GM21367 (cell line): ENCODE data around the gene ARFIP2.
A peak's percentile ranks its signal among the peaks of the same experiment; 100 is the strongest.
"Not testable (repeated sequence)": the region's sequence is repeated elsewhere in the genome, so short reads cannot be mapped to it uniquely, and the experiment has no call there.

Experiments used
- ATAC-seq: cut with Tn5 transposase; IDR thresholded peaks from one replicate; pipeline ENCODE4 v1.9.1; 2021; ENCODE audit not compliant: unreplicated experiment

Gene ARFIP2

GRCh38 chr11:6481012-6481923 is at the start of gene ARFIP2, which contains the start of gene TIMM10B:
Gene ARFIP2 (minus strand): TSS chr11:6481331. CDS start chr11:6480421, 910 bp downstream.
Gene TIMM10B (plus strand): TSS chr11:6481501. CDS start chr11:6481517, 16 bp downstream.
- peak; percentile 98 for ATAC-seq

GRCh38 chr11:6530848-6531247 is 49.7 kb upstream of the ARFIP2 start:
- ATAC-seq, result no peak

GRCh38 chr11:6529266-6529665 is 48.1 kb upstream of the ARFIP2 start:
- no peak for ATAC-seq

GRCh38 chr11:6526411-6527135 is 45.4 kb upstream of the ARFIP2 start:
- ATAC-seq, result peak; percentile 45

GRCh38 chr11:6523253-6523652 is 42.1 kb upstream of the ARFIP2 start:
- ATAC-seq, result no peak

GRCh38 chr11:6521946-6522345 is 40.8 kb upstream of the ARFIP2 start:
- not testable (repeated sequence) for ATAC-seq

- no peak for ATAC-seq
Measured at GRCh38 chr11:6520265-6520664, 39.1 kb upstream of the ARFIP2 start.

- ATAC-seq, result no peak
Measured at GRCh38 chr11:6516865-6517264, 35.7 kb upstream of the ARFIP2 start.

GRCh38 chr11:6505577-6506240 is 24.6 kb upstream of the ARFIP2 start:
- no peak for ATAC-seq

GRCh38 chr11:6504166-6504565 is 23.0 kb upstream of the ARFIP2 start:
- ATAC-seq, result no peak

- ATAC-seq, result no peak
Measured at GRCh38 chr11:6502382-6502781, 21.3 kb upstream of the ARFIP2 start.

GRCh38 chr11:6498544-6498943 is 17.4 kb upstream of the ARFIP2 start:
- ATAC-seq, result no peak

GRCh38 chr11:6498121-6498520 is 17.0 kb upstream of the ARFIP2 start:
- ATAC-seq, result no peak

- ATAC-seq, result no peak
Measured at GRCh38 chr11:6497069-6497839, 16.1 kb upstream of the ARFIP2 start, which contains the start of gene DNHD1. Gene DNHD1 (plus strand): TSS chr11:6497280. CDS start chr11:6498216, 936 bp downstream.

GRCh38 chr11:6489306-6489705 is 8.2 kb upstream of the ARFIP2 start:
- no peak for ATAC-seq

- no peak for ATAC-seq
Measured at GRCh38 chr11:6488821-6489220, 7.7 kb upstream of the ARFIP2 start.

- no peak for ATAC-seq
Measured at GRCh38 chr11:6488342-6488741, 7.2 kb upstream of the ARFIP2 start.

GRCh38 chr11:6486938-6487337 is 5.8 kb upstream of the ARFIP2 start:
- no peak for ATAC-seq

- ATAC-seq, result no peak
Measured at GRCh38 chr11:6486256-6486655, 5.1 kb upstream of the ARFIP2 start.

- no peak for ATAC-seq
Measured at GRCh38 chr11:6485661-6486060, 4.5 kb upstream of the ARFIP2 start.

GRCh38 chr11:6483015-6483414 is 1.9 kb upstream of the ARFIP2 start:
- no peak for ATAC-seq
